Nephron progenitor cell (in vitro differentiated cells): Measurements from ENCODE around the gene SNAPC2.

Source experiments
- DNase-seq: peaks from one replicate; pipeline ENCODE4 v3.0.0; 2021
- H3K27ac Mint-ChIP-seq: 2 replicates; pipeline ENCODE4 v1.8.0; 2021; ENCODE audit warnings: mild to moderate bottlenecking, moderate library complexity, mixed read lengths
- H3K27me3 Mint-ChIP-seq: 2 replicates; pipeline ENCODE4 v1.8.0; 2021; ENCODE audit warnings: mild to moderate bottlenecking, low read depth, mixed read lengths; ENCODE audit not compliant: poor library complexity
- H3K36me3 Mint-ChIP-seq: 2 replicates; pipeline ENCODE4 v1.8.0; 2021; ENCODE audit warnings: low read depth, mixed read lengths
- H3K4me1 Mint-ChIP-seq: 2 replicates; pipeline ENCODE4 v1.8.0; 2021; ENCODE audit warnings: mixed read lengths
- H3K4me3 Mint-ChIP-seq: 2 replicates; pipeline ENCODE4 v1.8.0; 2021; ENCODE audit warnings: mild to moderate bottlenecking, moderate library complexity, mixed read lengths
- H3K9me3 Mint-ChIP-seq: 2 replicates; pipeline ENCODE4 v1.8.0; 2021; ENCODE audit warnings: mild to moderate bottlenecking, moderate library complexity, mixed read lengths
- CTCF ChIP-seq: fragments of 200-600 bp; sonication (generic); IDR thresholded peaks from 2 replicates; pipeline ENCODE4 v1.5.0; 2021; ENCODE audit warnings: antibody characterized with exemption

The SNAPC2 gene

GRCh38 chr19:7898967-7899366, 21.2 kb upstream of the SNAPC2 start:
- peaks cover 14% of the 10 kb centered on the region for H3K4me1 Mint-ChIP-seq
- no peaks in the 10 kb centered on the region for H3K9me3 Mint-ChIP-seq
- peaks cover 37% of the 10 kb centered on the region for H3K27me3 Mint-ChIP-seq
- no peak for DNase-seq
- TF ChIP-seq CTCF = no peak
- H3K4me3 Mint-ChIP-seq = no peak overlapping the region
- no peak overlapping the region for H3K27ac Mint-ChIP-seq
- no peaks in the 10 kb centered on the region for H3K36me3 Mint-ChIP-seq

DNA sequence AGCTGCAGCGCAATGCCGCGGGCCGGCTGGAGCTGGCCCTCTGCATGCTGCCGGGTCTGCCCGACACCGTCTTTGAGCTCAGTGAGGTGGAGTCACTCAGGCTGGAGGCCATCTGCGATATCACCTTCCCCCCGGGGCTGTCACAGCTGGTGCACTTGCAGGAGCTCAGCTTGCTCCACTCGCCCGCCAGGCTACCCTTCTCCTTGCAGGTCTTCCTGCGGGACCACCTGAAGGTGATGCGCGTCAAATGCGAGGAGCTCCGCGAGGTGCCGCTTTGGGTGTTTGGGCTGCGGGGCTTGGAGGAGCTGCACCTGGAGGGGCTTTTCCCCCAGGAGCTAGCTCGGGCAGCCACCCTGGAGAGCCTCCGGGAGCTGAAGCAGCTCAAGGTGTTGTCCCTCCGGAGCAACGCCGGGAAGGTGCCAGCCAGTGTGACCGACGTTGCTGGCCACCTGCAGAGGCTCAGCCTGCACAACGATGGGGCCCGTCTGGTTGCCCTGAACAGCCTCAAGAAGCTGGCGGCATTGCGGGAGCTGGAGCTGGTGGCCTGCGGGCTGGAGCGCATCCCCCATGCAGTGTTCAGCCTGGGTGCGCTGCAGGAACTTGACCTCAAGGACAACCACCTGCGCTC, 20.3 kb upstream of the SNAPC2 start:
- Mint-ChIP-seq H3K27ac (no peak overlapping the region), H3K4me1 (peaks cover 19% of the 10 kb centered on the region), H3K4me3 (no peak overlapping the region), H3K9me3 (no peaks in the 10 kb centered on the region), H3K36me3 (no peaks in the 10 kb centered on the region), H3K27me3 (peaks cover 29% of the 10 kb centered on the region)
- TF ChIP-seq CTCF = no peak
- no peak for DNase-seq

- no peak overlapping the region for H3K27ac Mint-ChIP-seq
- H3K4me1 Mint-ChIP-seq = peaks cover 25% of the 10 kb centered on the region
- TF ChIP-seq CTCF = no peak
- no peak overlapping the region for H3K4me3 Mint-ChIP-seq
- no peaks in the 10 kb centered on the region for H3K9me3 Mint-ChIP-seq
- H3K27me3 Mint-ChIP-seq = peaks cover 29% of the 10 kb centered on the region
- H3K36me3 Mint-ChIP-seq = no peaks in the 10 kb centered on the region
- no peak for DNase-seq
These were observed 19.7 kb upstream of the SNAPC2 start for GRCh38 chr19:7900401-7900870.

GRCh38 chr19:7900931-7901330, 19.2 kb upstream of the SNAPC2 start:
- H3K4me1 Mint-ChIP-seq = peaks cover 30% of the 10 kb centered on the region
- H3K36me3 Mint-ChIP-seq = no peaks in the 10 kb centered on the region
- no peak overlapping the region for H3K4me3 Mint-ChIP-seq

GRCh38 chr19:7901337-7901736, 18.8 kb upstream of the SNAPC2 start:
- H3K27ac Mint-ChIP-seq = no peak overlapping the region

More at GRCh38 chr19:7900931-7901330, 19.2 kb upstream of the SNAPC2 start:
- TF ChIP-seq CTCF = no peak
- Mint-ChIP-seq H3K27ac (no peak overlapping the region), H3K27me3 (peaks cover 33% of the 10 kb centered on the region), H3K9me3 (no peaks in the 10 kb centered on the region)
- DNase-seq = no peak

More at GRCh38 chr19:7901337-7901736, 18.8 kb upstream of the SNAPC2 start:
- peaks cover 33% of the 10 kb centered on the region for H3K4me1 Mint-ChIP-seq
- no peak for DNase-seq
- H3K36me3 Mint-ChIP-seq = no peaks in the 10 kb centered on the region
- H3K9me3 Mint-ChIP-seq = no peaks in the 10 kb centered on the region
- H3K4me3 Mint-ChIP-seq = no peak overlapping the region
- peaks cover 33% of the 10 kb centered on the region for H3K27me3 Mint-ChIP-seq
- TF ChIP-seq CTCF = no peak
